ENCODE results near the gene NACA.
"Not testable (repeated sequence)": the region's sequence is repeated elsewhere in the genome, so short reads cannot be mapped to it uniquely, and the experiment has no call there.

The NACA gene

GRCh38 chr12:56758728-56759262, 33.7 kb upstream of the NACA start:
- H3K9me2 ChIP-seq (replicated peaks; ENCODE audit: insufficient read depth, low read length) = no peaks in the 10 kb centered on the region
- TF ChIP-seq EZH2phosphoT487 (conservative IDR thresholded peaks at IDR 0.05; ENCODE audit: low read length) (no peak), CTCF (IDR thresholded peaks at IDR 0.05; ENCODE audit: insufficient read depth, low read length, poor library complexity, severe bottlenecking) (no peak)
- H3K36me3 ChIP-seq (ENCODE audit: low read length) = no peaks in the 10 kb centered on the region
- no peaks in the 10 kb centered on the region for H4K20me1 ChIP-seq (ENCODE audit: low read depth, low read length)
- no peaks in the 10 kb centered on the region for H3K27me3 ChIP-seq (ENCODE audit: low read length)
- no peak overlapping the region for H3K9ac ChIP-seq (ENCODE audit: low read length)
- H3K4me2 ChIP-seq (ENCODE audit: low read depth, low read length, poor library complexity, severe bottlenecking) = no peak overlapping the region
- no peak overlapping the region for H3K4me3 ChIP-seq (ENCODE audit: insufficient read depth, low read length, poor library complexity, severe bottlenecking)
- no peaks in the 10 kb centered on the region for H3K79me2 ChIP-seq (ENCODE audit: insufficient read depth, low read length)
- H3K9me3 ChIP-seq (ENCODE audit: insufficient read depth, low read length) = no peaks in the 10 kb centered on the region
- H3F3A ChIP-seq (ENCODE audit: insufficient read depth) = no peaks in the 10 kb centered on the region
- no peak overlapping the region for H3K27ac ChIP-seq (ENCODE audit: low read depth, low read length)
- H2AFZ ChIP-seq (ENCODE audit: low read depth, low read length, severe bottlenecking) = no peak overlapping the region

- not testable (repeated sequence) for H3K4me3 ChIP-seq (ENCODE audit: insufficient read depth, low read length, poor library complexity, severe bottlenecking); H3K27me3 ChIP-seq (ENCODE audit: low read length); H3K36me3 ChIP-seq (ENCODE audit: low read length); H3K4me2 ChIP-seq (ENCODE audit: low read depth, low read length, poor library complexity, severe bottlenecking); H3K9me2 ChIP-seq (replicated peaks; ENCODE audit: insufficient read depth, low read length); H3F3A ChIP-seq (ENCODE audit: insufficient read depth); H3K9me3 ChIP-seq (ENCODE audit: insufficient read depth, low read length); H2AFZ ChIP-seq (ENCODE audit: low read depth, low read length, severe bottlenecking); H3K9ac ChIP-seq (ENCODE audit: low read length); H4K20me1 ChIP-seq (ENCODE audit: low read depth, low read length); H3K79me2 ChIP-seq (ENCODE audit: insufficient read depth, low read length); H3K27ac ChIP-seq (ENCODE audit: low read depth, low read length)
Observed at GRCh38 chr12:56757971-56758370, 32.9 kb upstream of the NACA start.

- H3K4me2 ChIP-seq (ENCODE audit: low read depth, low read length, poor library complexity, severe bottlenecking) = peak overlapping the region; percentile 19
- H4K20me1 ChIP-seq (ENCODE audit: low read depth, low read length) = no peaks in the 10 kb centered on the region
- H3K36me3 ChIP-seq (ENCODE audit: low read length) = no peaks in the 10 kb centered on the region
- no peaks in the 10 kb centered on the region for H3K27me3 ChIP-seq (ENCODE audit: low read length)
- TF ChIP-seq EZH2phosphoT487 (conservative IDR thresholded peaks at IDR 0.05; ENCODE audit: low read length) (no peak), CTCF (IDR thresholded peaks at IDR 0.05; ENCODE audit: insufficient read depth, low read length, poor library complexity, severe bottlenecking) (no peak)
- H3K9ac ChIP-seq (ENCODE audit: low read length) = no peak overlapping the region
- no peak overlapping the region for H3K27ac ChIP-seq (ENCODE audit: low read depth, low read length)
- no peak overlapping the region for H3K4me3 ChIP-seq (ENCODE audit: insufficient read depth, low read length, poor library complexity, severe bottlenecking)
- no peak overlapping the region for H2AFZ ChIP-seq (ENCODE audit: low read depth, low read length, severe bottlenecking)
- H3K79me2 ChIP-seq (ENCODE audit: insufficient read depth, low read length) = peaks cover 22% of the 10 kb centered on the region
- H3F3A ChIP-seq (ENCODE audit: insufficient read depth) = peaks cover 30% of the 10 kb centered on the region
- H3K9me3 ChIP-seq (ENCODE audit: insufficient read depth, low read length) = no peaks in the 10 kb centered on the region
- no peaks in the 10 kb centered on the region for H3K9me2 ChIP-seq (replicated peaks; ENCODE audit: insufficient read depth, low read length)
Observed at GRCh38 chr12:56753566-56753965, 28.5 kb upstream of the NACA start.

GRCh38 chr12:56751712-56752598, 26.9 kb upstream of the NACA start, which contains the start of gene PRIM1:
PRIM1 (minus strand) TSS chr12:56752323; CDS start chr12:56752298, 25 bp downstream.
- Histone ChIP-seq H3K27ac (ENCODE audit: low read depth, low read length) (peak within 1 kb of the TSS; percentile 93), H3K4me3 (ENCODE audit: insufficient read depth, low read length, poor library complexity, severe bottlenecking) (peak within 1 kb of the TSS; percentile 90), H3K36me3 (ENCODE audit: low read length) (peaks cover 2% of the 10 kb centered on the region; the same call in 1 of the 2 replicates), H3K27me3 (ENCODE audit: low read length) (no peaks in the 10 kb centered on the region), H3K9me3 (ENCODE audit: insufficient read depth, low read length) (no peaks in the 10 kb centered on the region), H4K20me1 (ENCODE audit: low read depth, low read length) (no peaks in the 10 kb centered on the region), H3K79me2 (ENCODE audit: insufficient read depth, low read length) (peaks cover 22% of the 10 kb centered on the region), H2AFZ (ENCODE audit: low read depth, low read length, severe bottlenecking) (peak within 1 kb of the TSS; percentile 70), H3K9ac (ENCODE audit: low read length) (peak within 1 kb of the TSS; percentile 82), H3K9me2 (replicated peaks; ENCODE audit: insufficient read depth, low read length) (no peaks in the 10 kb centered on the region), H3K4me2 (ENCODE audit: low read depth, low read length, poor library complexity, severe bottlenecking) (peak within 1 kb of the TSS; percentile 96), H3F3A (ENCODE audit: insufficient read depth) (peaks cover 30% of the 10 kb centered on the region)
- TF ChIP-seq EZH2phosphoT487 (conservative IDR thresholded peaks at IDR 0.05; ENCODE audit: low read length) (no peak), CTCF (IDR thresholded peaks at IDR 0.05; ENCODE audit: insufficient read depth, low read length, poor library complexity, severe bottlenecking) (no peak)

- peak overlapping the region; percentile 93 for H3K27ac ChIP-seq (ENCODE audit: low read depth, low read length)
- peaks cover 11% of the 10 kb centered on the region for H3K36me3 ChIP-seq (ENCODE audit: low read length)
- H3K4me3 ChIP-seq (ENCODE audit: insufficient read depth, low read length, poor library complexity, severe bottlenecking) = peak overlapping the region; percentile 90
- peaks cover 30% of the 10 kb centered on the region for H3F3A ChIP-seq (ENCODE audit: insufficient read depth)
- not testable (repeated sequence) for H3K27me3 ChIP-seq (ENCODE audit: low read length); H2AFZ ChIP-seq (ENCODE audit: low read depth, low read length, severe bottlenecking); H3K9me2 ChIP-seq (replicated peaks; ENCODE audit: insufficient read depth, low read length); H3K9me3 ChIP-seq (ENCODE audit: insufficient read depth, low read length); H4K20me1 ChIP-seq (ENCODE audit: low read depth, low read length)
- H3K79me2 ChIP-seq (ENCODE audit: insufficient read depth, low read length) = peaks cover 22% of the 10 kb centered on the region
- peak overlapping the region; percentile 82 for H3K9ac ChIP-seq (ENCODE audit: low read length)
- H3K4me2 ChIP-seq (ENCODE audit: low read depth, low read length, poor library complexity, severe bottlenecking) = peak overlapping the region; percentile 96
Observed at GRCh38 chr12:56750596-56750995, 25.5 kb upstream of the NACA start.

Data from SU-DHL-6 (cell line).